GM12878 (cell line): ENCODE data around the gene AP1M1. TPM values are rescaled to one million over a fixed set of nuclear protein-coding genes. Genes with fewer than 3 reads are reported as not detected.

Experiments
- ATAC-seq: fragments of 200-7000 bp; cut with Tn5 transposase; 3 replicates; pipeline ENCODE4 v1.9.1; 2020; ENCODE audit warnings: mild to moderate bottlenecking, moderate library complexity
- BruUV-seq: library from RNA; stranded (reverse); fragments of 400-500 nt; replicated peaks from 2 replicates; lab custom pipeline; 2021; lab: Mats Ljungman, UMichigan
- CTCF ChIA-PET: fragments of 300-600 bp; sonication (Branson Sonifier 250); formaldehyde crosslinking; extraction: SDS; loops from one replicate; lab custom pipeline; 2021; ENCODE audit warnings: inconsistent platforms; lab: Yijun Ruan, JAX
- POLR2A ChIA-PET: fragments of 350-600 bp; formaldehyde crosslinking; extraction: SDS; loops from one replicate; lab custom pipeline; 2021; ENCODE audit warnings: inconsistent platforms; lab: Charles Lee
- RAD21 ChIA-PET: fragments of 300-600 bp; sonication (Branson Sonifier 250); formaldehyde crosslinking; loops from one replicate; lab custom pipeline; 2023; ENCODE audit warnings: antibody characterized with exemption; ENCODE audit not compliant: unreplicated experiment; lab: Charles Lee
- SMC1A ChIA-PET: fragments of 300-600 bp; sonication (Branson Sonifier 250); formaldehyde crosslinking; loops from one replicate; lab custom pipeline; 2023; ENCODE audit not compliant: unreplicated experiment, uncharacterized antibody; lab: Charles Lee
- DNase-seq: peaks from one replicate; pipeline ENCODE4 v3.0.0-alpha.2; 2011; ENCODE audit warnings: low read depth, low spot score
- FAIRE-seq: peaks from 3 replicates; lab custom pipeline; 2011; peaks lifted over from hg19 to GRCh38; lab: Jason Lieb, UNC
- H2AFZ ChIP-seq: 2 replicates; pipeline ENCODE4 v1.6.0; 2011; ENCODE audit warnings: low read depth, low read length, control low read depth; ENCODE audit not compliant: control insufficient read depth
- H3K27ac ChIP-seq: 2 replicates; pipeline ENCODE4 v1.5.1; 2011; ENCODE audit warnings: control low read depth; ENCODE audit not compliant: control insufficient read depth, insufficient read depth
- H3K27me3 ChIP-seq, 2 experiments: replicated peaks in 1 of 2; 2 replicates each; pipeline versions ENCODE4 v1.6.0 to v1.6.1; 2011; ENCODE audit warnings: low read length in 1 of 2; ENCODE audit not compliant: control insufficient read depth in 2 of 2, insufficient read depth in 2 of 2
- H3K36me3 ChIP-seq, 2 experiments: 2 replicates each; pipeline ENCODE4 v1.5.1; 2011; ENCODE audit warnings: low read length in 1 of 2; ENCODE audit not compliant: control insufficient read depth in 2 of 2, insufficient read depth in 2 of 2
- H3K4me1 ChIP-seq: 2 replicates; pipeline ENCODE4 v1.6.1; 2011; ENCODE audit warnings: mild to moderate bottlenecking, low read length, moderate library complexity, mixed read lengths; ENCODE audit not compliant: control insufficient read depth, insufficient read depth
- H3K4me2 ChIP-seq: 2 replicates; pipeline ENCODE4 v1.6.0; 2011; ENCODE audit warnings: control low read depth; ENCODE audit not compliant: control insufficient read depth, insufficient read depth
- H3K4me3 ChIP-seq: fragments of 200-600 bp; sonication (generic); 2 replicates; pipeline ENCODE4 v1.5.1; 2016
- H3K79me2 ChIP-seq: 2 replicates; pipeline ENCODE4 v1.6.0; 2011; ENCODE audit warnings: low read length; ENCODE audit not compliant: control insufficient read depth, insufficient read depth
- H3K9ac ChIP-seq: 2 replicates; pipeline ENCODE4 v1.8.0; 2011; ENCODE audit warnings: low read length, control low read depth, mixed read lengths; ENCODE audit not compliant: control insufficient read depth, insufficient read depth
- H3K9me3 ChIP-seq: replicated peaks from 3 replicates; pipeline ENCODE4 v1.5.1; 2011; ENCODE audit warnings: mild to moderate bottlenecking, low read length; ENCODE audit not compliant: control insufficient read depth, insufficient read depth
- H4K20me1 ChIP-seq: 2 replicates; pipeline ENCODE4 v1.6.0; 2011; ENCODE audit not compliant: control insufficient read depth, insufficient read depth
- EP300 ChIP-seq, 2 experiments: fragments of 150-350 bp in 1 of 2; IDR thresholded peaks; 2 replicates each; pipeline ENCODE4 v1.6.1; 2011 to 2012; ENCODE audit warnings: low read depth in 2 of 2, low read length in 2 of 2, borderline replicate concordance in 1 of 2, improper control_type of control experiment in 1 of 2, inconsistent platforms in 1 of 2; ENCODE audit not compliant: control insufficient read depth in 1 of 2
- IKZF1 ChIP-seq: fragments of 450-650 bp; conservative IDR thresholded peaks from 2 replicates; pipeline ENCODE4 v1.6.1; 2017; ENCODE audit warnings: antibody characterized with exemption, mild to moderate bottlenecking
- NR2F1 ChIP-seq: fragments of 450-650 bp; conservative IDR thresholded peaks from 2 replicates; pipeline ENCODE4 v1.6.1; 2017; ENCODE audit warnings: mild to moderate bottlenecking
- SIX5 ChIP-seq: IDR thresholded peaks from 2 replicates; pipeline ENCODE4 v1.6.1; 2011; ENCODE audit warnings: mild to moderate bottlenecking, low read depth, low read length, moderate library complexity; ENCODE audit not compliant: severe bottlenecking
- SP1 ChIP-seq: IDR thresholded peaks from one replicate; pipeline ENCODE4 v1.6.1; 2011; ENCODE audit warnings: low read depth, low read length
- SREBF1 ChIP-seq: IDR thresholded peaks from 2 replicates; pipeline ENCODE4 v1.6.1; 2012; ENCODE audit warnings: mild to moderate bottlenecking, low read length
- STAT1 ChIP-seq: fragments of 450-650 bp; conservative IDR thresholded peaks from 2 replicates; pipeline ENCODE4 v1.6.1; 2014; ENCODE audit warnings: antibody characterized with exemption, mild to moderate bottlenecking
- TARDBP ChIP-seq: IDR thresholded peaks from 2 replicates; pipeline ENCODE4 v1.6.1; 2016; ENCODE audit warnings: borderline replicate concordance
- ZNF687 ChIP-seq: fragments of 450-650 bp; IDR thresholded peaks from 2 replicates; pipeline ENCODE4 v1.6.1; 2017; ENCODE audit warnings: mild to moderate bottlenecking, moderate library complexity
- WGBS: methylation state at CpG from one replicate; pipeline ENCODE4 v1.1.6; 2016; ENCODE audit warnings: low lambda C conversion rate; ENCODE audit not compliant: insufficient replicate concordance, insufficient coverage; ENCODE audit errors: missing lambda C conversion rate; 5-methylcytosine and 5-hydroxymethylcytosine counted together
- in situ Hi-C: fragments of 300-500 bp; cut with MboI; formaldehyde crosslinking; loops from 9 replicates; pipeline ENCODE4 v1.14.3; 2018; ENCODE audit warnings: mixed read lengths
- intact Hi-C: fragments of 100-400 bp; cut with micrococcal nuclease; formaldehyde crosslinking; loops from one replicate; pipeline ENCODE4 v1.14.2; 2022; ENCODE audit not compliant: unreplicated experiment
- polyA plus RNA-seq, 11 experiments: library from polyadenylated mRNA; depleted of rRNA in 4 of 11; unstranded in 6 of 11; stranded (reverse) in 5 of 11; fragments of >200 nt; fragmentation: Nextera tagmentation in 4 of 11; fragmentation: Illumina TruSeq in 1 of 11; extraction: Ambion mirVana in 4 of 11; extraction: Trizol in 1 of 11; gene quantifications; 1 replicate in 1 of 11; 2 replicates in 10 of 11; pipeline versions ENCODE4 v1.2.1 to v1.2.3, GENCODE V29; 2011 to 2016; ENCODE audit warnings: inconsistent platforms in 2 of 11, missing spikeins in 2 of 11, low read depth in 1 of 11
- total RNA-seq, 4 experiments: library from RNA; depleted of rRNA in 3 of 4; stranded (reverse); fragments of >200 nt in 3 of 4; fragmentation: Illumina TruSeq in 1 of 4; extraction: Trizol in 1 of 4; gene quantifications; 2 replicates each; pipeline versions ENCODE4 v1.2.1 to v1.2.3, GENCODE V29; 2013 to 2021

AP1M1 gene
- total and polyA plus RNA-seq, 10 of the 15 experiments (the other 5 are each of a cell fraction or from before 2014, with no cell fraction given), result 1.0 to 116 (median 44.7) TPM

GRCh38 chr19:16265205-16265604, 67.5 kb downstream of the AP1M1 start (continued):
- TF ChIP-seq NR2F1 (no peak), EP300 (IDR thresholded peaks at IDR 0.05; ENCODE audit: borderline replicate concordance in 1 of 2, control insufficient read depth in 1 of 2, low read depth in 2 of 2, low read length in 2 of 2) (no peak), ZNF687 (no peak)

GRCh38 chr19:16265890-16266585, 68.3 kb downstream of the AP1M1 start:
- H3K4me2 ChIP-seq, result no peak overlapping the region
- peaks cover 18% of the 10 kb centered on the region for H3K4me1 ChIP-seq
- ChIA-PET POLR2A (no interaction called here), SMC1A (no interaction called here), RAD21 (no interaction called here), CTCF (no interaction called here)
- no peak overlapping the region for H2AFZ ChIP-seq
- no peak overlapping the region for H3K27ac ChIP-seq
- no peak for DNase-seq
- no peaks in the 10 kb centered on the region for H4K20me1 ChIP-seq
- no TSS peak for BruUV-seq
- 68% methylated on average over 14 of the region's 14 CpGs for WGBS
- intact Hi-C loops, result no loop called here
- no peaks in the 10 kb centered on the region for H3K36me3 ChIP-seq
- no peak for FAIRE-seq
- peaks cover 0 to 2% of the 10 kb centered on the region in 2 experiments; a peak in 3 of 4 replicates for H3K27me3 ChIP-seq
- in situ Hi-C loops, result no loop called here
- no peak overlapping the region for H3K4me3 ChIP-seq
- TF ChIP-seq IKZF1 (no peak), SIX5 (no peak), SREBF1 (no peak), SP1 (no peak), TARDBP (no peak), STAT1 (no peak)
- no peaks in the 10 kb centered on the region for H3K79me2 ChIP-seq
- no peak overlapping the region for H3K9ac ChIP-seq
- no peak for ATAC-seq
- H3K9me3 ChIP-seq, result no peaks in the 10 kb centered on the region; the same call in 2 of the 3 replicates
